C4-2B (cell line): ENCODE measurements around the gene PRKCA.

ENCODE experiments used
- H3K27ac ChIP-seq: fragments of 450-650 bp; 2 replicates; pipeline ENCODE4 v1.5.1; 2017
- ZFX ChIP-seq: fragments of 450-650 bp; IDR thresholded peaks from 2 replicates; pipeline ENCODE4 v1.6.1; 2017
- TF ChIP-seq, protein P1 (sequence below): fragments of 450-650 bp; conservative IDR thresholded peaks from 2 replicates; pipeline ENCODE4 v1.5.1; 2017; ENCODE audit warnings: mild to moderate bottlenecking

Gene PRKCA

DNA sequence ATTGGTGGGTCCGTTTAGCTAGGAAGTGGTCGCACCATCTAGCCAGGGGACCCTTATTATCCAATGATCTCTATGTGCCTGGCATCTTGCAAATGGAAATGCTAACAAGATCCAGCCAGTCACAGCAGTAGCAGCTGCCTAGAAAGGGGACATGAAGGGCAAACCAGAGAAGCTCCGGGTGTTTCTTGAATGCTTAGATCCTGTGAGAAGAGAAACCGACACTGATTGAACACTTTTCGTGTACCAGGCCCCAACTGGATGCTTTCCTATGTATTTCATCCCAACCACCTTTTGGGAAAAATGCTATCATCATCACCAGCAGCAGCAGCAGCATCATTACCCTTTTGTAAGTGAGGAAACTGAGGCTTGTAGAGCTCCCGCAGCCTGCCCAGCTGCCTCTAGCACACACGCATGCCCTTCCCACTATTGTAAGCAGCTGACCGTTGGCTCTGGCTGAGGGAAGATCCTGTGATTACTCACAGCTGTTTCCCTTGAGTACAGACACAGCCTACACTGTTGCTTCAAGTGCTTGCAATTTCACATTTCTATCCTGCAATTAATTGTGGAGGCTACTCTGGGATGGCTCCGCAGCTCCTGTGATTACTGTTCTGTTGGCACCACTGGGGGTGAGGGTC lies 351.8 kb downstream of the PRKCA start:
- TF ChIP-seq ZFX = no peak
- TF ChIP-seq, protein P1, sequence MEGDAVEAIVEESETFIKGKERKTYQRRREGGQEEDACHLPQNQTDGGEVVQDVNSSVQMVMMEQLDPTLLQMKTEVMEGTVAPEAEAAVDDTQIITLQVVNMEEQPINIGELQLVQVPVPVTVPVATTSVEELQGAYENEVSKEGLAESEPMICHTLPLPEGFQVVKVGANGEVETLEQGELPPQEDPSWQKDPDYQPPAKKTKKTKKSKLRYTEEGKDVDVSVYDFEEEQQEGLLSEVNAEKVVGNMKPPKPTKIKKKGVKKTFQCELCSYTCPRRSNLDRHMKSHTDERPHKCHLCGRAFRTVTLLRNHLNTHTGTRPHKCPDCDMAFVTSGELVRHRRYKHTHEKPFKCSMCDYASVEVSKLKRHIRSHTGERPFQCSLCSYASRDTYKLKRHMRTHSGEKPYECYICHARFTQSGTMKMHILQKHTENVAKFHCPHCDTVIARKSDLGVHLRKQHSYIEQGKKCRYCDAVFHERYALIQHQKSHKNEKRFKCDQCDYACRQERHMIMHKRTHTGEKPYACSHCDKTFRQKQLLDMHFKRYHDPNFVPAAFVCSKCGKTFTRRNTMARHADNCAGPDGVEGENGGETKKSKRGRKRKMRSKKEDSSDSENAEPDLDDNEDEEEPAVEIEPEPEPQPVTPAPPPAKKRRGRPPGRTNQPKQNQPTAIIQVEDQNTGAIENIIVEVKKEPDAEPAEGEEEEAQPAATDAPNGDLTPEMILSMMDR = no peak
- H3K27ac ChIP-seq = no peak overlapping the region

DNA sequence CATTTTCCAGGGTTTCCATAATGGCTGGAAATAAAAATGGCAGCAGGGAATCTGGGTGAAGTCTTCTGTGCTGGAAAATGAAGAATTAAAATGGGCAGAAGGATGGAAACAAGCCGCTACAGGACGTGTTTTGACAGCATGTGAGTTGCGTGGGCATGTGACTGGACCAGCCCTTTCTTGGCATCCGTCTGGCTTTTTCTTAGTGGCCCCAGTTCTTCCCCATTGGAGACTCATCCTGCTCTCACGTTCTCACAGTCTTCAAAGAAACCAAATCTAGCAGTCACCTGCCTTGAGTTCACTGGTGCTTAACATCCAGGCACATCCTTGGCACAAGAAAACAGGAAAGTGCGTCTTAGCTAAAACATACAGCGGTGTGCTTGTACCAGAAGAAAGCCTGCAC lies 352.4 kb downstream of the PRKCA start:
- TF ChIP-seq ZFX = no peak
- TF ChIP-seq, protein P1 = no peak
- no peak overlapping the region for H3K27ac ChIP-seq

DNA sequence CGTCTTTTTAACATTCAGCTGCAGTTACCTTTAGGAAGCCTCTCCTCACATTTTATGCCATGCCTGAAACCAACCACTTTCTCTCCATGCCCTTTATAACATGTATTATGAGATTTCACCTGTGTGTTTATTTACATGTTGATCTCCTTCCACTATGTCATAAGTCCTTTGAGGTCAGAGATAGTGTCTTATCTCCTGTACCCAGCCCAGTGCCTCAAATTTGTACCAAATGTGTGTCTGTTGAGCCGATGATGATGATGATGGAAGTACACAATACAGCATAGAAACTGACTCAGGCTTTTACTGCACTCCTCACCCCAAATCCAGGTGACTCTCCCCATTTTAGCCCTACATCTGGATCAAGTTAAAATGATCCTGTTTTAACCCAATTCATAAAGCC lies 353.0 kb downstream of the PRKCA start:
- TF ChIP-seq ZFX = no peak
- TF ChIP-seq, protein P1 = no peak
- H3K27ac ChIP-seq = no peak overlapping the region

DNA sequence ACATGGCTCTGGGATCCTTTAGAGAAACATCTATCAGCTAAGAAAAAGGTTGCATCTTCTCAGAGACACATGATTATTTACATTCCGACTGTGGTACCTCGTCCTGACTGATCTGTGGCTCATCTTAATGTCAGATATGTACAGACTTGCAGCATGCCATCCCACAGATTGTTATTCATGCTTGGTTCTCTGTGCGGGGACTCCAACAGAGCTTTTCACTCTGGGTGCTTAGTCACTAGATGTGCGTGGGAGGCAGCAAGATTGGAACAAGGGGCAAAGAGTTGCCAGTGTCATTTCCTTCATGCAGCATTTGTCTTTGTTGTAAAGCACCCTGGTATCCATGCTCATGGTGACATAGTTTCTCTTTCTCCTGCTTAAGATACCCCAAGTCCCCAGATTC lies 353.4 kb downstream of the PRKCA start:
- no peak overlapping the region for H3K27ac ChIP-seq
- TF ChIP-seq ZFX = no peak
- TF ChIP-seq, protein P1 = no peak

DNA sequence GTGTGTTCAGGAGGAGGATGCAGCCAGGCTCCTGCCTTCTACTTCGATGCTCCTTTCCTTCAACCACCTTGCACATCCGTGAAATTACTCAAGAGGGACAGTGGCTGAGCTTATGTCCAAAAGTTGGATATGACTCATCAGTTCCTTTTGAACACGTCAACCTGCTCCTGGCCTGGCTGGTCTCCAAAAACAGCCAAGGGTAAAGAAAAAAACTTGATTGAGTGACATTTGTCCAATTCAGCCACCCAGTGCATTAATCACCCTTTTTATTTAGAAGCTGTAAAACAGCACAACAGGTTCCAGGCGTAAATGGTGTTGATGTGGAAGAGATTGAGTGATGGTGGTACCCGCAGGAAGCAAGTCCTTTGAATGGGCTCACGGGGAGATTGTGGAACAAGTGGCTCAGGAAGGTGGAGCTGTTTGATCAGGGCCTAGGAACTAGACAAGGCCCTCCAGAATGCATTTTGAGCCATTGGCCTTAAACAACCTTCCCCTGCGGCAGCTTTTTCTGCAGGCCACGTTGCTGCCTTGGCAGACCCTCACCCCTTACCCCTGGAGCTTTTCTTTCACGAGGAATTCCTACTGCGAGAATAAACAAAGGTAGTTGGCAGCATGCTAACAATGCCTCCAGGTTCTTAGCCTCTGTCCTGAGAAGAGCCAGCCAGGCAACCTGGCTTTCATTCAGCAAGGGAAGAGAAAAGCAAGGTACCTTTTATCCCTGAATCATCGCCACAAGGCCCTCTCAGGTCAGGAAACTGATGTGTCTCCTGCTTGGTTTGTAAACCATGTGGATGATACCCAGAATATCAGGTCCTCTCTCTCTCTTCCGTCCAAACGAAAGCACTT lies 359.2 kb downstream of the PRKCA start:
- peak overlapping the region; percentile 98 for H3K27ac ChIP-seq
- TF ChIP-seq ZFX = peak; percentile 33; the same call in 1 of the 2 replicates
- TF ChIP-seq, protein P1 = no peak

DNA sequence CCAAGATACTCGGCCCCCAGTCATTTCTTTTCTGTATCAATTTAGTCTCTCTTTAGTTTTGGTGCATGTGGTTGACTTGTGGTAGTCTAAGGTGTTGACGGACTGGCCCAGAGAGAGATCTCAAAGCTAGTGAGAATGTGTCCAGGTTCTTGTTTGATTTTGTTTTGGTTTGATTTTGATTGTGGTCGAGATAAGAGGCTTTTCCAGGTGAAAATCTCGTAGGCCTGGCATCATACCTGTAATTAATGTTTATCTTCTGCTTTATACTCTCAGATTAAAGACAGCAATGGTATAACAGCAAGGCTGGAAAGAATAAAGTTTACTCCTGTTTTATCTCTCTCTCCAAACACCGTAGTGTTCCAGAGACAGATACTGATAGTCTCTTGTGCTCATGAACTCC lies 360.1 kb downstream of the PRKCA start:
- TF ChIP-seq, protein P1 = no peak
- TF ChIP-seq ZFX = no peak
- peak overlapping the region; percentile 98 for H3K27ac ChIP-seq

DNA sequence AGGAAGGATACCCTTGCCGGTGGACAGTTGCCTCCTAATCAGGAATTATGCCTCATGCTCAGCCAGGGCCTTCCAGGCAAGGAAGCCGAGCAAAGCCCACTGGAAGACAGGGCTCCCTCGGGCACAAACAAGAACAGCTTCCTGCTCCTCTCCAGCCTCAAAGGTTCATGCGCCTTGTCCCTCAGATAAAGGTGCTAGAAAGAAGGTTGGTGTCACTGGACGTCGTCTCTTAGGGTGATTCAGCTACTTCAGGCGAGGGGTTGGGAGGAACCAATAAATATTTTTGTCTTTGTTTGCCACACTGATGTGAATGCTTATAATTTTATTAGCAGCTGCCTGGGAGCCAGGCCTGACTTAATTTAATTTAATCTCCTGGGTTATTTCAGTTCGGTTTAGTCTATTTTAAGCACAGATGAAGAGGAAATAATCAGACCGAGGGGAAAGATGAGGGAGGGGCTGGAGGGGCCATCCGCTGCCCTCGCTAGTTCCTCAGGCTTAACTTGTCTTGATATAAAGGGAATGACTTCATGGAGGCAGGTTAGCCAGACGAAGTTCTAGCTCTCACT lies 360.7 kb downstream of the PRKCA start:
- peak overlapping the region; percentile 98 for H3K27ac ChIP-seq
- TF ChIP-seq, protein P1 = no peak
- TF ChIP-seq ZFX = no peak
